RWPE2 (cell line): Measurements from ENCODE around the gene SH3PXD2B.
A peak's percentile ranks its signal among the peaks of the same experiment; 100 is the strongest.

Experiments used
- ATAC-seq: fragments of 200-7000 bp; cut with Tn5 transposase; 3 replicates; pipeline ENCODE4 v1.9.1; 2021; ENCODE audit warnings: low read depth
- DNase-seq: peaks from one replicate; pipeline ENCODE4 v3.0.0-alpha.2; 2020; ENCODE audit warnings: low spot score
- H3K27ac ChIP-seq: fragments of 450-650 bp; 2 replicates; pipeline ENCODE4 v1.5.1; 2017; ENCODE audit warnings: mild to moderate bottlenecking; ENCODE audit not compliant: poor library complexity, severe bottlenecking
- H3K27me3 ChIP-seq: fragments of 250-450 bp; sonication (Bioruptor Pico); 2 replicates; pipeline ENCODE4 v1.5.1; 2021; ENCODE audit warnings: mild to moderate bottlenecking, moderate library complexity; ENCODE audit not compliant: insufficient read depth, poor library complexity, severe bottlenecking
- H3K36me3 ChIP-seq: fragments of 250-450 bp; sonication (Bioruptor Pico); 2 replicates; pipeline ENCODE4 v1.5.1; 2020; ENCODE audit warnings: low read depth, mild to moderate bottlenecking, moderate library complexity
- H3K4me1 ChIP-seq: fragments of 250-450 bp; sonication (Bioruptor Pico); 2 replicates; pipeline ENCODE4 v1.5.1; 2021; ENCODE audit warnings: mild to moderate bottlenecking, moderate library complexity; ENCODE audit not compliant: insufficient read depth, poor library complexity, severe bottlenecking
- H3K4me3 ChIP-seq: fragments of 250-450 bp; sonication (Bioruptor Pico); 2 replicates; pipeline ENCODE4 v1.5.1; 2021; ENCODE audit warnings: mild to moderate bottlenecking, moderate library complexity; ENCODE audit not compliant: severe bottlenecking
- H3K9me3 ChIP-seq: fragments of 250-450 bp; sonication (Bioruptor Pico); 2 replicates; pipeline ENCODE4 v1.5.1; 2021; ENCODE audit warnings: mild to moderate bottlenecking, moderate library complexity; ENCODE audit not compliant: severe bottlenecking
- CTCF ChIP-seq: fragments of 450-650 bp; IDR thresholded peaks from one replicate; pipeline ENCODE4 v1.5.1; 2017; ENCODE audit warnings: mild to moderate bottlenecking, moderate library complexity; ENCODE audit not compliant: poor library complexity, severe bottlenecking

Gene SH3PXD2B

GRCh38 chr5:172429201-172429940 is 25.0 kb downstream of the SH3PXD2B start:
- H3K36me3 ChIP-seq = 0 out of 2 replicates have a peak, but pooled peaks cover 5% of the 10 kb centered on the region
- no peak for TF ChIP-seq CTCF

GRCh38 chr5:172428224-172429166 is 25.8 kb downstream of the SH3PXD2B start:
- H3K27me3 ChIP-seq = no peaks in the 10 kb centered on the region
- no peak for TF ChIP-seq CTCF
- H3K4me1 ChIP-seq = no peaks in the 10 kb centered on the region
- H3K4me3 ChIP-seq = no peak overlapping the region
- no peak overlapping the region for H3K27ac ChIP-seq
- H3K36me3 ChIP-seq = 0 out of 2 replicates have a peak, but pooled peaks cover 5% of the 10 kb centered on the region
- H3K9me3 ChIP-seq = no peaks in the 10 kb centered on the region
- no peak for DNase-seq
- no peak; the same call in 2 of the 3 replicates for ATAC-seq

More at GRCh38 chr5:172429201-172429940, 25.0 kb downstream of the SH3PXD2B start:
- H3K4me1 ChIP-seq = no peaks in the 10 kb centered on the region
- DNase-seq = no peak
- H3K4me3 ChIP-seq = no peak overlapping the region
- H3K27me3 ChIP-seq = no peaks in the 10 kb centered on the region
- H3K9me3 ChIP-seq = no peaks in the 10 kb centered on the region
- ATAC-seq = peak; percentile 68
- H3K27ac ChIP-seq = no peak overlapping the region

GRCh38 chr5:172427202-172427601 is 27.1 kb downstream of the SH3PXD2B start:
- no peaks in the 10 kb centered on the region for H3K27me3 ChIP-seq
- H3K9me3 ChIP-seq = no peaks in the 10 kb centered on the region
- ATAC-seq = no peak
- no peaks in the 10 kb centered on the region for H3K4me1 ChIP-seq
- no peak overlapping the region for H3K4me3 ChIP-seq
- 0 out of 2 replicates have a peak, but pooled peaks cover 6% of the 10 kb centered on the region for H3K36me3 ChIP-seq
- DNase-seq = no peak
- no peak overlapping the region for H3K27ac ChIP-seq
- no peak for TF ChIP-seq CTCF

GRCh38 chr5:172426086-172426485 is 28.2 kb downstream of the SH3PXD2B start:
- no peak for TF ChIP-seq CTCF
- peaks cover 4% of the 10 kb centered on the region for H3K4me1 ChIP-seq
- DNase-seq (no peak), ATAC-seq (no peak)
- H3K4me3 ChIP-seq = no peak overlapping the region
- H3K27me3 ChIP-seq = no peaks in the 10 kb centered on the region
- H3K36me3 ChIP-seq = peaks cover 15% of the 10 kb centered on the region
- H3K9me3 ChIP-seq = no peaks in the 10 kb centered on the region
- no peak overlapping the region for H3K27ac ChIP-seq
